Tibial nerve (tissue), 4 donors: ENCODE results near the gene NUDC.

Experiments used
- EP300 ChIP-seq, 2 donors: sonication (generic); formaldehyde crosslinking; IDR thresholded peaks; one replicate each; pipeline ENCODE4 v1.6.1; 2017; ENCODE audit warnings: antibody characterized with exemption in 2 of 2, mild to moderate bottlenecking in 1 of 2
- POLR2A ChIP-seq, 2 donors: fragments of 450-650 bp; IDR thresholded peaks; one replicate each; pipeline ENCODE4 v1.6.1; 2017; ENCODE audit warnings: antibody characterized with exemption in 2 of 2, mild to moderate bottlenecking in 2 of 2, moderate library complexity in 2 of 2
- TF ChIP-seq, protein P1 (sequence below), 5 experiments: fragments of 200-600 bp in 3 of 5; fragments of 450-650 bp in 2 of 5; sonication (generic) in 3 of 5; IDR thresholded peaks; one replicate each; pipeline ENCODE4 v1.5.1; 2016 to 2019; ENCODE audit warnings: antibody characterized with exemption in 5 of 5, mild to moderate bottlenecking in 3 of 5, moderate library complexity in 2 of 5

DNA sequence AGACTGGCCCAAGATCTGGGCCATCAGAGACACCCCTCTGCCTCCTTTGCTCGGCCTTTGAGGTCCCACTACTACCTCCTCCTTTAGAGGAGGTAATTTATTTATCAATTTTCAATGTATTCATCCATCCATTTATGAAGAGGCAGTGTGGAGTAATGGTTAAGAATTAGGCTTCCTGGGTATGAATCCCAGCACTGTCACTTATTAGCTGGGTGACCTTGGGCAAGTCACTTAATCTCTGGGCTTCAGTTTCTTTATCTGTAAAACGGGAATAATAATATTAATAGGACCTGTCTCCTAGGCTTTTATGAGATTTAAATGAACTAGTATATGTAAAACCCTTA is 9.4 kb upstream of the NUDC start:
- TF ChIP-seq, protein P1, sequence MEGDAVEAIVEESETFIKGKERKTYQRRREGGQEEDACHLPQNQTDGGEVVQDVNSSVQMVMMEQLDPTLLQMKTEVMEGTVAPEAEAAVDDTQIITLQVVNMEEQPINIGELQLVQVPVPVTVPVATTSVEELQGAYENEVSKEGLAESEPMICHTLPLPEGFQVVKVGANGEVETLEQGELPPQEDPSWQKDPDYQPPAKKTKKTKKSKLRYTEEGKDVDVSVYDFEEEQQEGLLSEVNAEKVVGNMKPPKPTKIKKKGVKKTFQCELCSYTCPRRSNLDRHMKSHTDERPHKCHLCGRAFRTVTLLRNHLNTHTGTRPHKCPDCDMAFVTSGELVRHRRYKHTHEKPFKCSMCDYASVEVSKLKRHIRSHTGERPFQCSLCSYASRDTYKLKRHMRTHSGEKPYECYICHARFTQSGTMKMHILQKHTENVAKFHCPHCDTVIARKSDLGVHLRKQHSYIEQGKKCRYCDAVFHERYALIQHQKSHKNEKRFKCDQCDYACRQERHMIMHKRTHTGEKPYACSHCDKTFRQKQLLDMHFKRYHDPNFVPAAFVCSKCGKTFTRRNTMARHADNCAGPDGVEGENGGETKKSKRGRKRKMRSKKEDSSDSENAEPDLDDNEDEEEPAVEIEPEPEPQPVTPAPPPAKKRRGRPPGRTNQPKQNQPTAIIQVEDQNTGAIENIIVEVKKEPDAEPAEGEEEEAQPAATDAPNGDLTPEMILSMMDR (IDR thresholded peaks at IDR 0.05) = no peak
- TF ChIP-seq POLR2A (IDR thresholded peaks at IDR 0.05) = no peak
- no peak for TF ChIP-seq EP300 (IDR thresholded peaks at IDR 0.05)
